Measurements from ENCODE around the gene NDRG2.

NDRG2 gene

DNA sequence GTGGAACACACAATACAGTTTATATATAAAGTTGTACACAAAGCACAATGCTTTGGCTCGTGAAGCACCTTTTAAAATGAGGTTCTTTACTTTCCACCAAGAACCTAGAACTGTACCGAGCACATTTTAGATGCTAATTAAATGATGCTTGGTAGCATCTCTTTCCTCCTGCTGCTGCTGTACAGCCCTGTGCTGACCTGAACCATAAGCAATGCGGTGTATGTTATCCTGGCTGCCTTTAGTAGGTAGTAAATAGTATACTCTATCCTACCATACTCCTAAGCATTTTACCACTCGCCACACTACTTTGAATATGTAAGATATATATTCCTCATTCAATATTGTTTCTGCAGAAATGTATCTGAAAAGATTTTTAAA is 29.9 kb upstream of the NDRG2 start:
- DNase-seq (ENCODE audit: low read depth in 1 of 2, low spot score in 1 of 2) = no peak
- Histone ChIP-seq H3K27ac (replicated peaks) (no peak overlapping the region), H3K27me3 (ENCODE audit: insufficient read depth, poor library complexity, severe bottlenecking) (no peaks in the 10 kb centered on the region), H3K4me3 (replicated peaks; ENCODE audit: insufficient read depth, low read length) (no peak overlapping the region)
- no peak for TF ChIP-seq POLR2AphosphoS5 (IDR thresholded peaks at IDR 0.05; ENCODE audit: low read depth)
- no peak for TF ChIP-seq SPI1 (IDR thresholded peaks at IDR 0.05; ENCODE audit: borderline replicate concordance, low read depth)
- TF ChIP-seq GABPA (IDR thresholded peaks at IDR 0.05; ENCODE audit: low read depth) = no peak
- TF ChIP-seq CTCF (IDR thresholded peaks at IDR 0.05; ENCODE audit: insufficient read depth, low read length) = no peak
- no peak for TF ChIP-seq REST (IDR thresholded peaks at IDR 0.05; ENCODE audit: insufficient replicate concordance, low read depth)

GRCh38 chr14:21054123-21054767 is 29.4 kb upstream of the NDRG2 start:
- TF ChIP-seq CTCF (IDR thresholded peaks at IDR 0.05; ENCODE audit: insufficient read depth, low read length) (no peak), REST (IDR thresholded peaks at IDR 0.05; ENCODE audit: insufficient replicate concordance, low read depth) (no peak), SPI1 (IDR thresholded peaks at IDR 0.05; ENCODE audit: borderline replicate concordance, low read depth) (no peak), POLR2AphosphoS5 (IDR thresholded peaks at IDR 0.05; ENCODE audit: low read depth) (no peak), GABPA (IDR thresholded peaks at IDR 0.05; ENCODE audit: low read depth) (no peak)
- DNase-seq (ENCODE audit: low read depth in 1 of 2, low spot score in 1 of 2) = no peak
- Histone ChIP-seq H3K27me3 (ENCODE audit: insufficient read depth, poor library complexity, severe bottlenecking) (no peaks in the 10 kb centered on the region), H3K27ac (replicated peaks) (no peak overlapping the region), H3K4me3 (replicated peaks; ENCODE audit: insufficient read depth, low read length) (no peak overlapping the region)

GRCh38 chr14:21053184-21054122 is 28.6 kb upstream of the NDRG2 start:
- H3K27ac ChIP-seq (replicated peaks) = no peak overlapping the region
- no peak for DNase-seq (ENCODE audit: low read depth in 1 of 2, low spot score in 1 of 2)
- no peak overlapping the region for H3K4me3 ChIP-seq (replicated peaks; ENCODE audit: insufficient read depth, low read length)
- H3K27me3 ChIP-seq (ENCODE audit: insufficient read depth, poor library complexity, severe bottlenecking) = no peaks in the 10 kb centered on the region
- TF ChIP-seq GABPA (IDR thresholded peaks at IDR 0.05; ENCODE audit: low read depth) = no peak
- TF ChIP-seq REST (IDR thresholded peaks at IDR 0.05; ENCODE audit: insufficient replicate concordance, low read depth) = no peak
- no peak for TF ChIP-seq CTCF (IDR thresholded peaks at IDR 0.05; ENCODE audit: insufficient read depth, low read length)
- no peak for TF ChIP-seq POLR2AphosphoS5 (IDR thresholded peaks at IDR 0.05; ENCODE audit: low read depth)
- no peak for TF ChIP-seq SPI1 (IDR thresholded peaks at IDR 0.05; ENCODE audit: borderline replicate concordance, low read depth)

Data from HL-60 (cell line).